SKM-1 (cell line): ENCODE results near the gene TBXAS1.

Experiments
- DNase-seq: peaks from one replicate; lab custom pipeline; 2025; ENCODE audit not compliant: unreplicated experiment; lab: John Stamatoyannopoulos, UW

TBXAS1 gene

GRCh38 chr7:140039896-140040295, 210.8 kb downstream of the TBXAS1 start:
- no peak for DNase-seq

DNA sequence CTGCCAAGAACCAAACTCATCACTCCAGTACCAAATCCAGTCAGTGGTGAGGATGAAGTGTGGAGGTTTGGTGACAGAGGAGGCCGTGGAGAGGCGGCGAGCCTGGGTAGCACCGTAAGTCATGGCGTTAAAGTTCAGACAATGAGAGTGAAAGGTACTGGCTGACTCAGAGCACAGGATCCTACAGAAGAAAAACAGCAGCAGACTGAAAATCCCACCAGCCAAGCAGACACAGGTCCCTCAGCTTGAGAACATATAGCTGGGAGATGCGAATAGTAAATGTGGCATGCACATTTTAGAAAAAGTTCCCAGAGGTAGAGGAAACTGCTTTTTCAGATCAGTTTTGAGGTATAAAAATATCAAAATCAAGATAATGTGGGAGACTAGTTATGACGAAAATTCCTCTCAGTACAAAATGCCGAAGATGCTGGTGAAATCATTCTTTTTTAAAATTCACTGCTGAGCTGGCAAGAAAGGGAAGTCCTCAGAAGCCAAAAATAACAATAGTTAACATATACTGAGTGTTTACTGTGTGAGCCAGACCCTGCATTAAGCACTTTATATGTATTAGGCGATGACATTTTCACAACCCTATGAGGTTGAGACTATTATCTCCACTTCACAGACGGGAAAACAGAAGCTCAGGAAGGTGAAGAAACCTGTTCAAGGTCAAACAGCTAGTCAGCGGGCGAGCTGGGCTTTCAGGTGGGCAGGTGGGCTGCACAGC, 212.8 kb downstream of the TBXAS1 start:
- DNase-seq: no peak

DNA sequence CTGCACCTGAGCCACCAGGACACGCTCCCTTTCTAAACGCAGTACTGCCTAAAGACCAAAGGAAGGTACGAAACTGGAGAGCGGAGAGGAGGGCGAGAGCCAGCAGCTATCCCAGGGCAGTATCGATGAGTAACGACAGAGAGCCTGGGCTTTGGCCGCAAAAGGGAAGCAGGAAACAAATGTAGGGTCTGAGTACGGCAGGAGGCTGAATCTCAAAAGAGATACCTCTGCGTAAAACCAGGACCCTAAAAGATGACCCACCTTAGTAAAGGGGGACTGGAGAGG, 213.3 kb downstream of the TBXAS1 start:
- no peak for DNase-seq

DNA sequence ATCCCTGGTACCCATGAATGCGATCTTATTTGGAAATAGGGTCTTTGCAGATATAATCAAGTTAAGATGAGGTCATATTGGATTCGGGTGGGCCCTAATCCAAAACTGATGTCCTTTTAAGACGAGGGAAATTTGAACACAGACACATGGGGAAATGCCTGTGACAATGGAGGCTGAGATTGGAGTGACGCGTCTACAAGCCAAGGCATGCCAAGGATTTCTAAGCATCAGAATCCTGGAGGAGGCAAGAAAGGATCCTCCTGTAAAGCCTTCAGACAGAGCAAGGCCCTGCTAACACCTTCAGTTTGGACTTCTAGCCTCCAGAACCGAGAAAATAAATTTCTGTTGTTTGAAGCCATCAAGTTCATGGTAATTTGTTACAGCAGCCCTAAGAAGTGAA, 215.2 kb downstream of the TBXAS1 start:
- no peak for DNase-seq

DNA sequence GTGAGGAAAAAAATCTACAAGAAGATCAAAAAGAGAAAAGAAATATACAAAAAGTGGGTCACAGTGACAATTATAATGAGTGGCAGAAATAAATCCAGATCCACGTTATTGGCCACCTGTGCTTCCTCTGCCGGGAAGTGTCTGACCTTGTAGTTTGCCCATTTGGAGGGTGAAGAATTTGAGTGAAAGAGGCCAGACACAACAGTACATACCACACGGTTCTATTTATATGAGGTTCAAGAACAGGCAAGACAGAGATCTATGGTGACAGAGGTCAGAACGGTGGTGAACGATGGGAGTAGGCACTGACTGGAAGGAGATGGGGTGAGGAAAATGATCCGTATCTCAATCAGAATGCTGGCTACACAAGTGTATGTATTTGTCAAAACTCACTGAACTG, 216.6 kb downstream of the TBXAS1 start:
- no peak for DNase-seq

DNA sequence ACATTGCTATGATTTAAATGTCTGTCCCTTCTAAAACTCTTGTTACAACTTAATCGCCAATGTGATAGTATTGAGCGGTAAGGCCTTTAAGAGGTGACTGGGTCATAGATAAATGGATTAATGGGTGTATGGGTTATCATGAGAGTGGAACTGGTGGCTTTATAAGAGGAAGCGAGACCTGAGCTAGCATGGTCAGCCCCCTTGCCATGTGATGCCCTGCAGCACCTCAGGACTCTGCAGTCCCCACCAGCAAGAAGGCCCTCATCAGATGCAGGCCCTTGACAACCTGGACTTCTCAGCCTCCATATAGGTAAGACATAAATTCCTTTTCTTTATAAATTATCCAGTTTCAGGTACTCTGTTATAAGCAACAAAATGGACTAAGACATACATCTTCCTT, 218.1 kb downstream of the TBXAS1 start:
- DNase-seq: no peak

DNA sequence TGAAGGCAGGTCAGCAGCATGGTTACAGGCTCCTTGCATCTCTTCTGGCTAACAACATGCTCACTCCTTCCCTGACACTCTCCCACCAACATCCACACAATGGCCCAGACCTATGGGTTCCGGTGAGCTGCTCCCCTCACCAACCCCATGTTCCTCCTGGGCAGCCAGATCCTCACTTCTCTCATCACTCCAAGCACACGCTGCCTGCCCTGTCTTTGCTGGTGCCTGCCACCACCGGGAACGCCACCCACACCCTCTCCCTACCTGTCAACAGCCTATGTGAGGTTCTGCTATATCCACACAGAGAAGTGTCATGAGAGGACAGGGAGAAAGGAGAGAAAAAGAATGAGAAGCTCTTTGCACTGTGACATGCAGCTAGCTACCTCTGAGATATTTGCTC, 219.1 kb downstream of the TBXAS1 start:
- DNase-seq: no peak

DNA sequence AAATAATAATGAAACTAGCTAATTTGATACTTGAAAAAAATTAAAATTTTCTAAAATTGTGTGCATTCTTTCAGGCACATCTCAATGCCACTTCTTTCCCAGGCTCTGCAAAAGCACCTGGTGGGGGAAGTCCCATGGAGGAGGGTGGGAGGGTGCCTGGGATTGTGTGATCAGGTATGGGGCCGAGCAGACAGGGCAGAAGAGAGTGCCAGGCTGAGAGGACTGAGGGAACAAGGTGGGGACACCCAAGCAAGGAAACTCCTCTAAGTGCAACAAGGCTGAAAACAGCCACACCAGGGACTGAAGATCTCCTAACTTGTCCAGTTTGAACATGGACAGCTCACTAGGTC, 219.9 kb downstream of the TBXAS1 start:
- DNase-seq: no peak

DNA sequence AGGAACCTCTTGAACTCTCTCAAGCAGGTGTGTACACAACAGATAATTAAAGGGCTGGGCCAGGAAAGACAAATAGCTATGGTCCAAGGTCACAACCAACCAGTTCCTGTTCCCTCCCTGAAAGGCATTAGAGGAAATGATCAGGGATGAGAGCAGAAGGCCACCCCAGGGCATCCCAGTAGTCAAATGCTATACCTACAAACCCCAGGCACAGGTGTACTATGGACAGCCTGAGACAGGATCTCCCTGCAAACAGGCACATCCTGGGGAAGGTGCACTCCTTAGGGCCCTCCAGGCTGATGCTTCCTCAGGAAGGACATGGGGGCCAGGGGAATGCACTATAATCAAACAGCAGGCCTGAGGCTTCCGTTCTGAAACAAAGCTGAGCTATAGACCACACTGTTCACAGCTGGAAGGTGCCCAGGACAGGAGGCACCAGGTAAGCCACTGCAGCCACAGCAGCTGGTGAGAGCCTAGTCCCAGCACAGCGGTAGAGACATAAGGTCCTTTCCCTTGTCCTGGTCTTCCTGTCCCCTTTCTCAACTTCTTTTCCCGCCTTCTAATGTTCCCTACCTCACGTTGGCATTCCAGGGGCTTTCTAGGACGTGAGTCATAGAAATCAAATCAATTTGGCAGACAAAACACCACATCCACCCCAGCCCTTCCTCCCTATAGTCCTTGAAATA, 220.4 kb downstream of the TBXAS1 start:
- DNase-seq: no peak

- no peak for DNase-seq
Measured at GRCh38 chr7:140050100-140050499, 221.0 kb downstream of the TBXAS1 start.

GRCh38 chr7:140051820-140052219, 222.8 kb downstream of the TBXAS1 start:
- DNase-seq: no peak

DNA sequence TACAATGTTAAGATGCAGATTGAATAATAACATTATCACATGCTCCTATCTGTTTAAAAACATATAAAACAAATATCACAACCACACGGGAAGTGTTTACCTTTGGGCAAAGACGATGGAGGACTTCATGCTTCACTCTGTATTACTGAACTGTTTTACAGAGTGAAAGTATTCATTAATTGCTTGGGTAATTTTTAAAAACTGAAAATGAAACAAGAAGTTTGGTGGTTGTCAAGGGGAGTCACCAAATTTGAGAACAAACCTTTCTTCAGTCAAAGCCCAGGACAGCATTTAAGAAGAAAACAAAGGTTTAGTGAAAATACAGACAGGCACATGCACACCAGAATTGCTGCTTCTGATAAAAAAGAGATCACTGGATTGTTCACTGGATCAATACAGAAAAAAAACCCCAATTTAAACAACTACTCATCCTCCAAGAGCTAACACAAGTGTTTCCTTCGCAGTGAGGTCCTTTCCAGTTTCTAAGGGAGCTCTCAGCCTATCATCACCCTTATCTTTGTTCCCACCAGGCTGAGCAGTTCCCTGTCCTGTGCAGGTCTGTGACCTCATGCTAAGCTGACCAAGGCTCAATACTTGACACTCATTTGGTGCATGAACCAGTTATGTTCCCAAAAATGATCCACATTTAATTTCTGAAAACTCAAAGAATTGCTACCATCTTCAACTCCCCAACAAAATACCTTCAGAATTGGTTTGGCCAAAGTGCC, 224.9 kb downstream of the TBXAS1 start:
- DNase-seq: no peak

DNA sequence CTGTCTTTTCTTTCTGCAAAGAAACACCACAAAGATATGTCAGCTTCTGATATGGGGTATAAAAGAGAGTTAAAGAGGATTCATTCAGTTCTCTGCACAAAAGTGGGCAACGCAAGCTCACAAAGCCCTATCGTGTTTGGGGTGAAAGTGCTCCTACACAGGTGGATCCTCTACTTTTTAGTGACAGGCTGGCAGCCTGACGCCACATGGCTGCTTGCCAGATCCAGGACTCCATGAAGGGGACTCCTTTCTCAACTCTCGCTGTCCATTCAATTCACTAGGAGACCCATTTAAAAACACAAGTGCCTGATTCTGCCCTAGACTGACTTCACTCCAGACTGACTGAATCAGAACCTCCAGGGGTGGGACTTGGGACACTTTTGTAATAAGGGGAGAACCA, 225.7 kb downstream of the TBXAS1 start:
- DNase-seq: no peak

DNA sequence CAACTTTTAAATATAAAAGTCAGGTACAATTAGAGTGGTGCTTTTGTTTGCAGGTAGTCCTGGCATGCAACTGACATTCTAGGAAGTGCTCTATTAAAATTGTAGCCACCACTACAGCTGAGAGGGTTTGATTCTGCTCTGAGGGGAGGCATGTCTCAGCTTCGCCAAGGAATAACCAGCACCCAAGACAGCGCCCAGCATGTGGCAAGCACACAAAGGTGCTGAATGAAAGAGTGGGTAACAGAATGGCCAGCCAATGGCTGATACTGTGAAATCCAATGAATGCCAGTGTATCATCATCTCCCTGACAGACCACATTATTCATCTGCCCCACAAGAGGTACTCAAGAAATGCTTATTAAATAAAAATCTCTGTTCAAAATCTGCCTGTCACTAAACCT, 226.8 kb downstream of the TBXAS1 start:
- no peak for DNase-seq

GRCh38 chr7:140056431-140057142, 227.5 kb downstream of the TBXAS1 start:
- DNase-seq: no peak

DNA sequence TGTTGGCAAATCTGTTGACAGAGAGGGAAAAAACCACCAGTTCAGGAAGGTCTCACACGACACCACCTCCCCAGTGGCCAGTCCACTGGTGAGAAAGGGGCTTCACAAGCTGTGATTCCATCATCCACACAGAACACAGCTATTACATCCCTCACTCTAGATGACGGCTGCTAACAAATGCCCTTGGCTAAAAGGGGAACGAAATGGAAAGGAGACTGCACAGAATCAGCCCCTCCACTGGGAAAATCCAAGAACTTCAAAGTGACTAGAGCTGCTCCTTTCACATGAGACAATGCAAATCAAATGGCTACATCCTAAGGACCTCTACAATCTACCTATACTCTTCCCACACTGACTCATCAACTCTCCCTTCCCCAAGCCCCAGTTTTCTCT, 228.1 kb downstream of the TBXAS1 start:
- no peak for DNase-seq

DNA sequence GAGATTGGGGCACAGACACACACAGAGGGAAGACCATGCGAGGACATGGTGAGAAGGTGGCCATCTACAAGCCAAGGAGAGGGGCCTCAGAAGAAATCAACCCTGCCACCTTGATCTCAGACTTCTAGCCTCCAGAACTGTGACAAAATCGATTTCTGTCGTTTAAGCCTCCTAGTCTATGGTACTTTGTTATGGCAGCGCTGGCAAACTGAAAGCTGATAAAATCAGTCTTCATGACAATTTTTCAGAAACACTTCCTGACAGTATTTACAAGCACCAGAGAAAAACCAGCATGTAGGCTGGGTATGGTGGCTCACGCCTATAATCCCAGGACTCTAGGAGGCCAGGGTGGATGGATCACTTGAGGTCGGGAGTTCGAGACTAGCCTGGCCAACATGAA, 229.5 kb downstream of the TBXAS1 start:
- no peak for DNase-seq

DNA sequence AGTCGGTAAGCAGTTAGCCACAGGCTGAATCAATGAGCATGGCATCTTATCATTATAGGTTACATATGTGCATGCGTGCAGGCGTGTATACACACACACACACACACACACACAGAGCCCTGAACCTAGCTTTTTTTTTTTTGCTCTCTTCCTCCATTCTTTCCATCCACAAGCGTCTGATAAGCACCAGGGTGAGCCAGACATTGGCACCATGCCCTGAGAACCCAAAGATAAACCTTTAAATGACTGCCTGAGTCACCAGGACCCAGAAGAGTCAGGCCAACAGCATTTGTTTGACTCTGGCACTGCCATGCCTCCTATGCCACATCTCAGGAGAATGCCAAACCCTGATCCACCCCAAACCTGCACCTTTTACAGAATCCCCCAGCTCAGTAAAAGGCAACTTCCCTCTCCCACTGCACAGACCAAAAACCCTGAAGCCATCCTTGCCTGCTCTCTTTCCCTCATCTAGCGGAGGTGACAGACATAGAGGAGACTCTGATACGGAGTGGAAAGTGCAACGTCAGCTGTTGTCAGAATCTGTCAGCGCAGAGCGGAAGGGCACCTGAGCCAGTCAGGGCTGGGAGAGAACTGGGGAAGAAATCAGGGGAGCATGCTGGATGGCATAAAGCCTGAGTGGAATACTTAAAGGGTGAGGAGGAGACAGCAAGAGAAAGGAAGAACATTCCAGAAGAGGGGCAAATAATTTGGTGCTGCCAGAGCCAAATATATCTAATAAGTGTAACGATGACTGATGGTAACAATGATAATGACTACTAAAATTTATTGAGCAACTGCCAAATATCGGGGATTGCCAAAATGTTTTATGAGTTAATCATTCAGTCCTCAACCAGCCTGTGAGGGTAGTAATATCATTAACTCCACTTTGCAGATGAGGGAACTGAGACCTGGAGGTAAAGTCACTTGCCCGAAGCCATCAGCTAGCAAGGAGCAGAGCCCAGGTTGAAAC, 230.5 kb downstream of the TBXAS1 start:
- DNase-seq: no peak

- DNase-seq: no peak
Measured at GRCh38 chr7:140060243-140060630, 231.2 kb downstream of the TBXAS1 start.

DNA sequence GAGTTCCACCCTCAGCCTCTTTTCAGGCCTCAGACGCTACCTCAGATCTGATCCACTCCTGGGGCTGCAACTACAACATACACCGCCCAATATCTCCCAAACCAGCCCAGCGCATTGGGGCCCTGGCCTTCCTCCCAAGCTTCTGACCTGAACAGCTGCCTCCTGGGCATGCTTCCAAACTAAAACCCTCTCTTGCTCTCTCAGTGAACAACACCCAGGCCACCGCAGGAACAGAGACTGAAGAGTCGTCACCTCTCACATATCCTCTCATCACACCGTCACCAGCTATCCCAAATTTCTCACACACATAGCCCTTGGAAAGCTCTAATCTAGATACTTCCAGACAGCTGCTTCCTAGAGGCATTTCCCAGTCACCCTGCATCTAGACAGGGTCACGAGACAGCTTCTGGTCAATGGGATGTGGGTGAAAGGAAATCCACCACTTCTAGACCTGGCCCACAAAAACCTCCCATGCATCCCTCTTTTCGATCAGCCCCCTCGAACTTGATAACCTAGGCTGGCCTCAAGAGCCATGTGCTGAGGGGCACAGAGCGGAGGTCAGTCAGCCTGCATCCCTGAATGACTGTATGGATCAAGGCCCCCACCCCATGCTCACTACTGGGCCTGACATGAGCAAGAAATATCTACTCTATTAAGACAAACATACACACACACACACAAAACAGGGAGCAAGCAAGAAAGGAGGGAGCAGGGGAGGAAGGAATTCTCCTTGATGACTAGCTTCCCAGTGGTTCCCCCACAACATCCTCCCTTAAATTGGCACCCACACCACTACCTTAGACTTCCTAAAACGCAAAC, 231.9 kb downstream of the TBXAS1 start:
- DNase-seq: no peak
